ENCODE data around the gene SNED1. TPM values are rescaled to one million over a fixed set of nuclear protein-coding genes. Genes with fewer than 3 reads are reported as not detected.

SNED1 gene
- polyA plus RNA-seq, 1 donor (not counting 4 experiments of a cell fraction or from before 2014, with no cell fraction given) = 0.12 TPM

- H3K36me3 ChIP-seq (ENCODE audit: control insufficient read depth in 2 of 2, extremely low read depth in 1 of 2, insufficient read depth in 2 of 2, low read length in 2 of 2) = peaks cover 0 to 4% of the 10 kb centered on the region in 2 experiments
- dilution Hi-C loops (cut with MboI; ENCODE audit: extremely low pct_ligation_motif_present, low sequenced_read_pairs) = no loop called here
Observed at GRCh38 chr2:241122376-241123002, 124.1 kb downstream of the SNED1 start.

GRCh38 chr2:241123816-241124536 is 125.6 kb downstream of the SNED1 start:
- Histone ChIP-seq H3K4me2 (ENCODE audit: control insufficient read depth, extremely low read depth, insufficient read depth, low read depth, low read length) (peak overlapping the region; percentile 17), H3K27ac (ENCODE audit: control insufficient read depth, insufficient read depth, low read length) (peak overlapping the region; percentile 8), H3K4me1 (ENCODE audit: control insufficient read depth, extremely low read depth, insufficient read depth, low read length) (peaks cover 8% of the 10 kb centered on the region), H3K27me3 (ENCODE audit: control insufficient read depth, extremely low read depth, insufficient read depth, low read length) (no peaks in the 10 kb centered on the region), H2AFZ (ENCODE audit: control insufficient read depth, low read length) (peak overlapping the region; percentile 78), H3K9me3 (ENCODE audit: control insufficient read depth, low read depth, low read length) (no peaks in the 10 kb centered on the region), H3K4me3 (ENCODE audit: control insufficient read depth in 2 of 3, extremely low read depth in 1 of 3, insufficient read depth in 2 of 3, low read depth in 1 of 3, low read length in 3 of 3) (no peak overlapping the region), H3K79me2 (ENCODE audit: control insufficient read depth, insufficient read depth, low read length) (no peaks in the 10 kb centered on the region), H3K9ac (ENCODE audit: control insufficient read depth, extremely low read depth, insufficient read depth, low read length) (peak overlapping the region; percentile 39), H3K36me3 (ENCODE audit: control insufficient read depth in 2 of 2, extremely low read depth in 1 of 2, insufficient read depth in 2 of 2, low read length in 2 of 2) (peaks cover 0 to 4% of the 10 kb centered on the region in 2 experiments), H4K20me1 (ENCODE audit: control insufficient read depth, extremely low read depth, insufficient read depth, low read length) (no peaks in the 10 kb centered on the region), H3K9me1 (ENCODE audit: control insufficient read depth, extremely low read depth, insufficient read depth, low read length) (no peaks in the 10 kb centered on the region)
- DNase-seq (ENCODE audit: low read depth, low spot score) = peak; percentile 15
- dilution Hi-C loops (cut with MboI; ENCODE audit: extremely low pct_ligation_motif_present, low sequenced_read_pairs) = no loop called here
- TF ChIP-seq CTCF (optimal IDR thresholded peaks at IDR 0.05 in 1 of 3, IDR thresholded peaks at IDR 0.05 in 1 of 3, conservative IDR thresholded peaks at IDR 0.05 in 1 of 3; ENCODE audit: extremely low read depth in 1 of 3, insufficient read depth in 2 of 3, low read length in 3 of 3) (peak; percentile 7 to 11 (median 8)), EZH2 (IDR thresholded peaks at IDR 0.05; ENCODE audit: low read length) (no peak)
- peak; percentile 83 for FAIRE-seq

More at GRCh38 chr2:241122376-241123002, 124.1 kb downstream of the SNED1 start:
- Histone ChIP-seq H3K9ac (ENCODE audit: control insufficient read depth, extremely low read depth, insufficient read depth, low read length) (no peak overlapping the region), H3K4me1 (ENCODE audit: control insufficient read depth, extremely low read depth, insufficient read depth, low read length) (peaks cover 8% of the 10 kb centered on the region), H3K4me2 (ENCODE audit: control insufficient read depth, extremely low read depth, insufficient read depth, low read depth, low read length) (no peak overlapping the region), H2AFZ (ENCODE audit: control insufficient read depth, low read length) (no peak overlapping the region), H3K27ac (ENCODE audit: control insufficient read depth, insufficient read depth, low read length) (no peak overlapping the region), H4K20me1 (ENCODE audit: control insufficient read depth, extremely low read depth, insufficient read depth, low read length) (no peaks in the 10 kb centered on the region), H3K9me3 (ENCODE audit: control insufficient read depth, low read depth, low read length) (no peaks in the 10 kb centered on the region), H3K27me3 (ENCODE audit: control insufficient read depth, extremely low read depth, insufficient read depth, low read length) (no peaks in the 10 kb centered on the region), H3K9me1 (ENCODE audit: control insufficient read depth, extremely low read depth, insufficient read depth, low read length) (no peaks in the 10 kb centered on the region), H3K4me3 (ENCODE audit: control insufficient read depth in 2 of 3, extremely low read depth in 1 of 3, insufficient read depth in 2 of 3, low read depth in 1 of 3, low read length in 3 of 3) (no peak overlapping the region), H3K79me2 (ENCODE audit: control insufficient read depth, insufficient read depth, low read length) (no peaks in the 10 kb centered on the region)
- FAIRE-seq (no peak), DNase-seq (ENCODE audit: low read depth, low spot score) (no peak)
- no peak for TF ChIP-seq CTCF (optimal IDR thresholded peaks at IDR 0.05 in 1 of 3, IDR thresholded peaks at IDR 0.05 in 1 of 3, conservative IDR thresholded peaks at IDR 0.05 in 1 of 3; ENCODE audit: extremely low read depth in 1 of 3, insufficient read depth in 2 of 3, low read length in 3 of 3)
- no peak for TF ChIP-seq EZH2 (IDR thresholded peaks at IDR 0.05; ENCODE audit: low read length)
